IPS-18c (cell line): ENCODE measurements around the gene MCCD1.

Experiments
- H3K4me3 ChIP-seq: 2 replicates; pipeline ENCODE4 v1.7.0; 2013; ENCODE audit warnings: low read depth, mild to moderate bottlenecking, low read length, moderate library complexity; ENCODE audit not compliant: insufficient read depth
- H3K9me3 ChIP-seq: one replicate; pipeline ENCODE4 v1.6.1; 2013; ENCODE audit warnings: mild to moderate bottlenecking, low read length, moderate library complexity; ENCODE audit not compliant: control insufficient read depth, insufficient read depth

MCCD1 gene

GRCh38 chr6:31556307-31556706, 27.5 kb downstream of the MCCD1 start:
- no peak overlapping the region for H3K4me3 ChIP-seq
- no peaks in the 10 kb centered on the region for H3K9me3 ChIP-seq

GRCh38 chr6:31557443-31558317, 28.9 kb downstream of the MCCD1 start:
- no peak overlapping the region for H3K4me3 ChIP-seq
- no peaks in the 10 kb centered on the region for H3K9me3 ChIP-seq

DNA sequence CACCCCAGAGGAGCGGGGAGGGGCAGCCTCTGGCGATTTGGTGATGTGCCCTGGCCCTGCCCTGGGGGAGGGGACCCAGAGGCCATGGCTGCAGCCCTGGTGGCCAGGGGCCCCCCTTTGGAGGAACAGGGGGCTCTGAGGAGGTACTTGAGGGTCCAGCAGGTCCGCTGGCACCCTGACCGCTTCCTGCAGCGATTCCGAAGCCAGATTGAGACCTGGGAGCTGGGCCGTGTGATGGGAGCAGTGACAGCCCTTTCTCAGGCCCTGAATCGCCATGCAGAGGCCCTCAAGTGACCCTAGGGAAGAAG, 29.5 kb downstream of the MCCD1 start:
- Histone ChIP-seq H3K9me3 (no peaks in the 10 kb centered on the region), H3K4me3 (no peak overlapping the region)

DNA sequence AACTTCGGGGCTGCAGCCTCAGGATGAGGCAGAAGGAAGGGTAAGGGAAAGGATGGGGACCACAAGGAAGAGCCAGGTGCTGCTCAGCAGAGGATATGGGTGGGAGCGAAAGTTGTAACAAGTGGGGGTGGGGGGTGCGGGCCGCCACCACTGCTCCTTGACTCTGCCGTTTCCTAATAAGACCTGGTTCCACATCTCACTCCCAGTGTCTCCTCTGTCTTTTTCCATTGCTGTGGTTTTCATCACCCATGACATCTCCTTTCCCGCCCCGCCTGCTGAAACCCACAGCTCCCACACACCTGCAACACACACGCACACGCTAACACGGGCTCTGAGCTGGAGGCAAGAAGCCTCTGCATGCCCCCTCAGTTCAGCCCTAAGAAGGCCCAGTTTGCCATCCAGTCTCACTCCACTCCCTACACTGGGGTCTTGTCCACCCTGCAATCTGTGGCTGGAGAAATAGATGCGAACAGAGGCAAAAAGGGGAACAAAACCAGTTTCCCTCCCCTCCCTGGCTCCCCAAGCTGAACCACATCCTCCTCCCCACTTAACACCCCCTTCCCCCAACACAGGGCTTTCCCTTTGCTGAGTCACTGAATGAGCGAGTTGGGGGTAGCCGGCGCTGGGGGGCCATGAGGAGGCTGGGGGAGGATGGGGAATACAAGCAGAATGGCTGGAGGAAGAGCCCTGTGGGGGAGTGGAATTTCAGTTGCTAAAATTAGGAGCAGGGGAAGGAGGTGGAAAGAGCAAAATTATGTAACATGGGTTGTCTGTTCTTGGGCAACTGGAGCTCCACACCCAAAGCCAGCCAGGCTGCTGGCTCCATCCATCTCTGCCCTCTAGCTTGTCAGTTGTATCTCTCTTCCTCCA, 30.1 kb downstream of the MCCD1 start:
- Histone ChIP-seq H3K9me3 (no peaks in the 10 kb centered on the region), H3K4me3 (no peak overlapping the region)

GRCh38 chr6:31559606-31559957, 30.8 kb downstream of the MCCD1 start:
- no peak overlapping the region for H3K4me3 ChIP-seq
- no peaks in the 10 kb centered on the region for H3K9me3 ChIP-seq

DNA sequence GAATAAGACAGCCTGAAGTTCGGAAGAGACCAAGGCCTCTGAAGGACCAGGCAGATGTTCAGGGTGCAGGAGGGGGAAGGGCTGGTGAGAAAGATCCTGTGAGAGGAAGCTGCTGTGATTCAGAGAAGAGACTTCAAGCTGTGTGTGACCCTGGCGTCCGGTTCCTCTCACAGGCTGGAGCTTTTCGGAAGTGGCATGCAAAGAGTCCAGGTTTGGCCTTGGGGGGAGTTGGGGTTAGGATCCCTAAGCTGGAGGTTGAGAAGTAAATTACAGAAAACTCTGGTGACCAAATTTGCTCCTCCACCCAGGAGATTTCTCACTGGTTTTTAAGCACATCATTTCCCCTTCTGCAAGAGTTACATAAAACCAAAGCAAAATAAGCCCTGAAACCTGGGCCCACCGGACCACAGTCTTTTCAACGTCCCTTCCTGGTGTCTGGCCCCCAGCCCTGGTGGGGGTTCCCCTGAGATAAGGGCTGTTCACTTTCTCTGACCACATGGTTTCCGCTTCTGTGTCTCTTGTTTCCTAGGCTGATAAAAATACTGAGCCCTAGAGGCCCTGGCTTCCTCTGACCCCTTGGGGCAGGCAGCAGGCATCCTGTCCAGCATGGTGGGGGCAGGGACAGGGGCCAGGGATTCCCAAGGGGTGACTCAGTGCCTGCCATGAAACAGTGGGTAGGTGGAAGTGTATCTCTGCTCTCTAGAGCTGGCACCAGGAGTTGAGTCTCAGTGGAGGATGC, 31.4 kb downstream of the MCCD1 start:
- no peak overlapping the region for H3K4me3 ChIP-seq
- no peaks in the 10 kb centered on the region for H3K9me3 ChIP-seq

DNA sequence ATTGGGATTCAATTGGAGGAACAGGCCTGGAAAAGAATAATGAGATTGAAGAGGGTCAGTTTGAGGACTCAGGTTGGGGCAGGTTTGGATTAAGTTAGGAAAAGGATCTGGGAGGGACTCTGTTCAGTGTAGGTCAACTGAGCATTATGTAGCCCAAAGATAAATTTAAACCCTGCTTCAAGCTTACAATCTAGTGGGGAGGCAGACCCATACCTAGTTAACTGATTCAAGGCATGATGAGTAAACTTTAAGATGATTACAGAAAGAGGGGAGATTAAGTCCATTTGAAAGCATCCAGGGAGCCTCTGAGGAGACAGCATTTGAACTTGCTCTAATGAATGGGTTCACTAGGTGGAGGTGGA, 31.9 kb downstream of the MCCD1 start:
- no peak overlapping the region for H3K4me3 ChIP-seq
- no peaks in the 10 kb centered on the region for H3K9me3 ChIP-seq

- H3K4me3 ChIP-seq = no peak overlapping the region
Observed at GRCh38 chr6:31567531-31568370, 39.0 kb downstream of the MCCD1 start.

GRCh38 chr6:31568537-31568961, 39.8 kb downstream of the MCCD1 start:
- H3K4me3 ChIP-seq = no peak overlapping the region
- H3K9me3 ChIP-seq = no peaks in the 10 kb centered on the region

More at GRCh38 chr6:31567531-31568370, 39.0 kb downstream of the MCCD1 start:
- H3K9me3 ChIP-seq = no peaks in the 10 kb centered on the region

- Histone ChIP-seq H3K4me3 (no peak overlapping the region), H3K9me3 (no peaks in the 10 kb centered on the region)
Observed at GRCh38 chr6:31569861-31570536, 41.2 kb downstream of the MCCD1 start.

DNA sequence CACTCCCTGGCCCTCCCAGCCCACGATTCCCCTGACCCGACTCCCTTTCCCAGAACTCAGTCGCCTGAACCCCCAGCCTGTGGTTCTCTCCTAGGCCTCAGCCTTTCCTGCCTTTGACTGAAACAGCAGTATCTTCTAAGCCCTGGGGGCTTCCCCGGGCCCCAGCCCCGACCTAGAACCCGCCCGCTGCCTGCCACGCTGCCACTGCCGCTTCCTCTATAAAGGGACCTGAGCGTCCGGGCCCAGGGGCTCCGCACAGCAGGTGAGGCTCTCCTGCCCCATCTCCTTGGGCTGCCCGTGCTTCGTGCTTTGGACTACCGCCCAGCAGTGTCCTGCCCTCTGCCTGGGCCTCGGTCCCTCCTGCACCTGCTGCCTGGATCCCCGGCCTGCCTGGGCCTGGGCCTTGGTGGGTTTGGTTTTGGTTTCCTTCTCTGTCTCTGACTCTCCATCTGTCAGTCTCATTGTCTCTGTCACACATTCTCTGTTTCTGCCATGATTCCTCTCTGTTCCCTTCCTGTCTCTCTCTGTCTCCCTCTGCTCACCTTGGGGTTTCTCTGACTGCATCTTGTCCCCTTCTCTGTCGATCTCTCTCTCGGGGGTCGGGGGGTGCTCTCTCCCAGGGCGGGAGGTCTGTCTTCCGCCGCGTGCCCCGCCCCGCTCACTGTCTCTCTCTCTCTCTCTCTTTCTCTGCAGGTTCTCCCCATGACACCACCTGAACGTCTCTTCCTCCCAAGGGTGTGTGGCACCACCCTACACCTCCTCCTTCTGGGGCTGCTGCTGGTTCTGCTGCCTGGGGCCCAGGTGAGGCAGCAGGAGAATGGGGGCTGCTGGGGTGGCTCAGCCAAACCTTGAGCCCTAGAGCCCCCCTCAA, 43.5 kb downstream of the MCCD1 start, which contains the start of gene LTA:
Gene LTA (plus strand): TSS at position 249 of the 871 bp plus-strand sequence. CDS start 454 bp downstream, at position 703.
- Histone ChIP-seq H3K4me3 (no peak within 1 kb of the TSS), H3K9me3 (no peaks in the 10 kb centered on the region)

GRCh38 chr6:31573239-31574105, 44.7 kb downstream of the MCCD1 start:
- Histone ChIP-seq H3K9me3 (no peaks in the 10 kb centered on the region), H3K4me3 (no peak overlapping the region)

DNA sequence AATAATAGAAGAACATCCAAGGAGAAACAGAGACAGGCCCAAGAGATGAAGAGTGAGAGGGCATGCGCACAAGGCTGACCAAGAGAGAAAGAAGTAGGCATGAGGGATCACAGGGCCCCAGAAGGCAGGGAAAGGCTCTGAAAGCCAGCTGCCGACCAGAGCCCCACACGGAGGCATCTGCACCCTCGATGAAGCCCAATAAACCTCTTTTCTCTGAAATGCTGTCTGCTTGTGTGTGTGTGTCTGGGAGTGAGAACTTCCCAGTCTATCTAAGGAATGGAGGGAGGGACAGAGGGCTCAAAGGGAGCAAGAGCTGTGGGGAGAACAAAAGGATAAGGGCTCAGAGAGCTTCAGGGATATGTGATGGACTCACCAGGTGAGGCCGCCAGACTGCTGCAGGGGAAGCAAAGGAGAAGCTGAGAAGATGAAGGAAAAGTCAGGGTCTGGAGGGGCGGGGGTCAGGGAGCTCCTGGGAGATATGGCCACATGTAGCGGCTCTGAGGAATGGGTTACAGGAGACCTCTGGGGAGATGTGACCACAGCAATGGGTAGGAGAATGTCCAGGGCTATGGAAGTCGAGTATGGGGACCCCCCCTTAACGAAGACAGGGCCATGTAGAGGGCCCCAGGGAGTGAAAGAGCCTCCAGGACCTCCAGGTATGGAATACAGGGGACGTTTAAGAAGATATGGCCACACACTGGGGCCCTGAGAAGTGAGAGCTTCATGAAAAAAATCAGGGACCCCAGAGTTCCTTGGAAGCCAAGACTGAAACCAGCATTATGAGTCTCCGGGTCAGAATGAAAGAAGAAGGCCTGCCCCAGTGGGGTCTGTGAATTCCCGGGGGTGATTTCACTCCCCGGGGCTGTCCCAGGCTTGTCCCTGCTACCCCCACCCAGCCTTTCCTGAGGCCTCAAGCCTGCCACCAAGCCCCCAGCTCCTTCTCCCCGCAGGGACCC, 45.6 kb downstream of the MCCD1 start:
- no peak overlapping the region for H3K4me3 ChIP-seq

More for the DNA sequence above, 45.6 kb downstream of the MCCD1 start:
- H3K9me3 ChIP-seq = no peaks in the 10 kb centered on the region
